Measurements from ENCODE around the gene PPARGC1A.

PPARGC1A gene

DNA sequence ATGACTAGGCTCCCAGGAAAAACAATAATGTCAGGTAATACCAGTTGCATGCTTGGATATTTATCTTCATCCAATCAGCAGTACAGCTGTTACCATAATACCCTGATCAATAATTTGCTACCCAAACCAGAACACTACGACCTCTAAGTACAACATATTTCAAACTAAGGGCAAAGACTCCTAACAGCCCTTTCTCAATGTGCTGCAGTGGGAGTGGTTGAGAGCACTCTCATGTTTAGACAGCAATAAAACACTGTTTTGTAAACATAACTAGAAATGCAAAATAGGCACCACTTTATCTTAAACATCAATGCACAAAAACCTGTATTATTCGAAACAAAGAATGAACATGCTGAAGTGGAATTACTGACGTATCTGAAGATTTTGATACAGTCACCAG lies 28.9 kb downstream of the PPARGC1A start:
- H3K4me3 ChIP-seq (ENCODE audit: low read length) = no peak overlapping the region
- H3K36me3 ChIP-seq (ENCODE audit: insufficient read depth, low read length) = no peaks in the 10 kb centered on the region
- 0 out of 2 replicates have a peak, but pooled peaks cover 2% of the 10 kb centered on the region for H3K4me1 ChIP-seq (ENCODE audit: insufficient read depth, low read length)
- no peak overlapping the region for H3K27ac ChIP-seq (ENCODE audit: low read depth, low read length)
- no peaks in the 10 kb centered on the region; the same call in 1 of the 2 replicates for H3K9me3 ChIP-seq (ENCODE audit: insufficient read depth, low read depth, low read length)
- H3K27me3 ChIP-seq (ENCODE audit: insufficient read depth, low read length) = no peaks in the 10 kb centered on the region
- 96% methylated on average over 3 of the region's 3 CpGs for WGBS
- H3K9ac ChIP-seq (ENCODE audit: low read depth, low read length) = no peak overlapping the region

DNA sequence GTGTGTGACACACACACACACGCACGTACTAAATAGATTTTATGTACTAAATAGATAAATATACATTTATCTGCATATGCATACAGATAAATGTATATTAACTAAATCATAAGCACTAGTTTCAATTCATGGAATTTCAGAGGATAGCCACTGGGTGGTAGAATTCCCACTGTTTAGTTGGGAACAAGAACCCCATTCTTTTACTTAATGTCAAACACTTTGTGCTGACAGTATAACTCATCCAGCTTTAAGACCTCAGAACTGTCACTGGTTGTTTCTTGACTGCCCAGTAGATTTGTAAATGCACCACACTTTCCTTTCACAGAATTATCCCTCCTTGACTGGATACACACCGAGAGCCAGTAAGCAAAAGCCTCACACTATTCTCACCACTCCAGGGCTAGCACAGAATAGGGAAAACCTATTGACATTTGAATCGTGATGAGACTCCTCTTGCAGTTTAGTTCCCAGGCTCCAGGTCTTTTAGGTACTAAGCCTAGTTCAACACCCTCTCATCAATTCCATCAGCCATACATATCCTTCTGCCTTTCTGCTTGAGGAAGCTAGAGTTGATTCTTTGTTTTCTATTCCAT lies 32.4 kb downstream of the PPARGC1A start:
- Histone ChIP-seq H3K36me3 (ENCODE audit: insufficient read depth, low read length) (no peaks in the 10 kb centered on the region), H3K4me1 (ENCODE audit: insufficient read depth, low read length) (peaks cover 2% of the 10 kb centered on the region; the same call in 1 of the 2 replicates), H3K9ac (ENCODE audit: low read depth, low read length) (no peak overlapping the region), H3K27ac (ENCODE audit: low read depth, low read length) (no peak overlapping the region), H3K27me3 (ENCODE audit: insufficient read depth, low read length) (no peaks in the 10 kb centered on the region), H3K9me3 (ENCODE audit: insufficient read depth, low read depth, low read length) (no peaks in the 10 kb centered on the region; the same call in 1 of the 2 replicates), H3K4me3 (ENCODE audit: low read length) (no peak overlapping the region)
- WGBS = 89% methylated on average over 2 of the region's 4 CpGs

DNA sequence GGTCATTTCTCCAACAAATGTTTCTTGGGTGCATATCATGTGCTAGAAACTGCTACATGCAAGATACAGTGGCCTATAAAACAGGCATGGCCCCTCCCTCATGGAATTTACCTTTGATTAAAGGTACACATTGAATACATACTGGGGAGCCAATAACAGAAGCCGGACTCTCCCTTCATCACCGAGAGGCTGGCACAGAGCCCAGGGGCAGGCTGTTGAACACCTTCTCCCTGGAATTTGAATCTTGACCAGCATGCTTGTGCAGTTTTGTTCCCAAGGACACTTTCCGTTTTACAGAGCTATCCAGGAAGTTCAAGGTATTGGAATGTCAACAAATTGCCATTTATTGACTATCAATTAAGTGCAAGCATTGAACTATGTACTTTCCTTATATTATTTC lies 33.2 kb downstream of the PPARGC1A start:
- no peaks in the 10 kb centered on the region for H3K27me3 ChIP-seq (ENCODE audit: insufficient read depth, low read length)
- 97% methylated on average over 3 of the region's 3 CpGs for WGBS
- H3K4me1 ChIP-seq (ENCODE audit: insufficient read depth, low read length) = peaks cover 9% of the 10 kb centered on the region
- no peak overlapping the region for H3K9ac ChIP-seq (ENCODE audit: low read depth, low read length)
- no peak overlapping the region for H3K27ac ChIP-seq (ENCODE audit: low read depth, low read length)
- no peak overlapping the region for H3K4me3 ChIP-seq (ENCODE audit: low read length)
- no peaks in the 10 kb centered on the region for H3K36me3 ChIP-seq (ENCODE audit: insufficient read depth, low read length)
- H3K9me3 ChIP-seq (ENCODE audit: insufficient read depth, low read depth, low read length) = no peaks in the 10 kb centered on the region; the same call in 1 of the 2 replicates

DNA sequence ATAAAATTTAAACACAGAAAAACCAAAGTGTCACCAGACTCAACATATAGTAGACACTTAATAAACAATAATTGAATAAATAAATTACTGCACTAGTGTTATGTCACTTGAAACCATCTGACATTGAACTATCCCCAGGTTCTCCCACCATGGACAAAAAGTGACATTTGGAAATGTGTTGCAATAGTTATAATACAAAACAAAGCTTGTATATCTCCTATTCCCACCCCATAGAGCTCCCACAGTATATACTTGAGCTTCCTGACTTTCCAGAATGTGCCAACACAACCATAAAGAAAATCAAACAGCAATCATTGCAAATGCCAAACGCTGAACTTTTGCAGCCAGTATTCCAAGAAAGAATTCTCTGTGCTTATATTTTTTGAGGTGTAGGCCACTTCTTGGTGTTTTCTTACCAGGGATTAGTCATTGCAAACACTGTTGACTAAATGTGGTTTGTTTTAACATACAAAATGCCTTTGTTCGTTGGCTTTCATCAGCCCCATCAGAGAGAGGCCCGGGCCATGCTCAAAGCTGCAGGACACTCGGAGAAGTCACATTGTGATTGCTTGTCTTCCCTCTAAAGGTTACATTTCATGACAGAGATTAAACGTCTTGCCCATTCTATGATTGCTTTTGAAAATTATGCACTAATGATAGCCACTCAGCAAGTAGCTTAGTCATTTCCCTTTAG lies 33.8 kb downstream of the PPARGC1A start:
- WGBS = 69% methylated on average over 5 of the region's 5 CpGs
- H3K27me3 ChIP-seq (ENCODE audit: insufficient read depth, low read length) = no peaks in the 10 kb centered on the region
- H3K27ac ChIP-seq (ENCODE audit: low read depth, low read length) = no peak overlapping the region
- no peaks in the 10 kb centered on the region for H3K36me3 ChIP-seq (ENCODE audit: insufficient read depth, low read length)
- no peak overlapping the region for H3K4me3 ChIP-seq (ENCODE audit: low read length)
- H3K9ac ChIP-seq (ENCODE audit: low read depth, low read length) = no peak overlapping the region
- H3K9me3 ChIP-seq (ENCODE audit: insufficient read depth, low read depth, low read length) = no peaks in the 10 kb centered on the region; the same call in 1 of the 2 replicates
- H3K4me1 ChIP-seq (ENCODE audit: insufficient read depth, low read length) = peaks cover 12% of the 10 kb centered on the region

DNA sequence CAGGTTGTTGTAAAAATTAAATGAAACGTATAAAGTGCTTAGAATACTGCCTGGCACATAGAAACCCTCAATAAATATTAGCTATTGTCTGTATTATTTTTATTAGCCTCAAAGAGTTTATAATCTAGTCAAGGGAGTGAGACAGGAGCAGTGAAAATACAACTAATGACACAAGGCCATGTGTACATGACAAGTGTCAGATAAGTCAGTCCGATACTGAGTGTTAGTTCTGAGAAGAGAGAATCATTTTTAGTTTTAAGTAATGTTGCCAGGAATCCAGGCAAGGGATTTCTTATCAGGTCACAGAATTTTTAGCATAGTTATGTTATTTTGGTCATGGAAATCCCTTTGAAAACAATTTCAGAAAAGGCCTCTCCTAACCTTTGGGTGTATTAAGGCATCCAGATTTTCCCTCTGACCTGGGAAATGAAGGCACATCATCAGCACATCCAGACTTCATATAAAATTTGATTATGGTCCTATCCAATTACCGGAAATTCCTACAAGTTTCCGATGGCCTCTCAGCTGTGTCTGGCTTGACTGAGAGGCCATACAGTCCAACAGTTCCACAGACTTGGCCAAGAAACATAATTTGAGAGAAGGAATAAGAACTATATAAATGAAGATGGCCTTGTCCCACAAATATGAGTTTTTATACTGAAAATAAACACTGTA lies 35.7 kb downstream of the PPARGC1A start:
- no peaks in the 10 kb centered on the region; the same call in 1 of the 2 replicates for H3K9me3 ChIP-seq (ENCODE audit: insufficient read depth, low read depth, low read length)
- 92% methylated on average over 3 of the region's 4 CpGs for WGBS
- H3K9ac ChIP-seq (ENCODE audit: low read depth, low read length) = no peak overlapping the region
- no peak overlapping the region for H3K27ac ChIP-seq (ENCODE audit: low read depth, low read length)
- H3K4me3 ChIP-seq (ENCODE audit: low read length) = no peak overlapping the region
- H3K36me3 ChIP-seq (ENCODE audit: insufficient read depth, low read length) = no peaks in the 10 kb centered on the region
- H3K27me3 ChIP-seq (ENCODE audit: insufficient read depth, low read length) = no peaks in the 10 kb centered on the region
- H3K4me1 ChIP-seq (ENCODE audit: insufficient read depth, low read length) = peaks cover 12% of the 10 kb centered on the region

DNA sequence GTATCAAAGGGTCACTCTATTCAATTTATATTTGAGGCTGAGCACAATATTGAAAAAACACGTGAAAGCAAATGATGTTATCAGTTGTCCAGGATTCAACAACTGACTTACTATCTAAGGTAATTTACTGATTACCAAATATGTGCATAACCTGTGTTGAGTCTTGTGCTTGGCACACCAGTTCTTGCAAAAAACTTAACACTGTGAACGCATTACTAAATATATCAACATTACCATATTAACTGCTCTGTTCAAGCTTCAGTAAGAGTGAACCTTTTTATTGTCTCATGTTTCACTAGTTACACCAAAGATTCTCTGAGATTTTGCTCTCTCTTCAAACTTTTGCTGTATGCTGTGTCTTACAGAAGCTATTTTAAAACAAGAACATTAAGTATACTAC lies 38.4 kb downstream of the PPARGC1A start:
- 97% methylated on average over 2 of the region's 2 CpGs for WGBS
- Histone ChIP-seq H3K9ac (ENCODE audit: low read depth, low read length) (no peak overlapping the region), H3K4me3 (ENCODE audit: low read length) (no peak overlapping the region), H3K27ac (ENCODE audit: low read depth, low read length) (no peak overlapping the region), H3K36me3 (ENCODE audit: insufficient read depth, low read length) (no peaks in the 10 kb centered on the region), H3K4me1 (ENCODE audit: insufficient read depth, low read length) (peaks cover 10% of the 10 kb centered on the region), H3K9me3 (ENCODE audit: insufficient read depth, low read depth, low read length) (no peaks in the 10 kb centered on the region), H3K27me3 (ENCODE audit: insufficient read depth, low read length) (no peaks in the 10 kb centered on the region)

DNA sequence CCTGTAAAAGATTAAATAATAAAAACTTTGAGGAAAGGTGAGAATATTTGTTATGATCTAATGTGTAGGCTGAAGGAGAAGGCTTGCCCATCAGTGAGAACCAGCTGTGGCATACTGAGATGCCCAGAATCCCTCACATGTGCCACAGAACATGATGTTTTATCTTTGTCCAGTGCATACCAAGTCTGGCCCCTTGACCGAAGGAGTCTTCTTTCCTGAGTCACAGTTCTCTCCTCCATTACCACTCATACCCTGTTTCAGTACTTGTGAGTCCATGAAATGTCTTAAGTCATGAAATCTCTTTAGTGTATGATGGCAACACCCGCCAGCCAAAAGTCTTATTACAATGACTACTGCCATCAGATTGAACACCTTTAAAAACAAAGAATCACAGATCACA lies 42.7 kb downstream of the PPARGC1A start:
- H3K36me3 ChIP-seq (ENCODE audit: insufficient read depth, low read length) = no peaks in the 10 kb centered on the region
- 83% methylated on average over 2 of the region's 2 CpGs for WGBS
- H3K4me1 ChIP-seq (ENCODE audit: insufficient read depth, low read length) = peaks cover 8% of the 10 kb centered on the region
- H3K9me3 ChIP-seq (ENCODE audit: insufficient read depth, low read depth, low read length) = no peaks in the 10 kb centered on the region
- H3K9ac ChIP-seq (ENCODE audit: low read depth, low read length) = no peak overlapping the region
- H3K27me3 ChIP-seq (ENCODE audit: insufficient read depth, low read length) = no peaks in the 10 kb centered on the region
- H3K27ac ChIP-seq (ENCODE audit: low read depth, low read length) = no peak overlapping the region
- H3K4me3 ChIP-seq (ENCODE audit: low read length) = no peak overlapping the region

DNA sequence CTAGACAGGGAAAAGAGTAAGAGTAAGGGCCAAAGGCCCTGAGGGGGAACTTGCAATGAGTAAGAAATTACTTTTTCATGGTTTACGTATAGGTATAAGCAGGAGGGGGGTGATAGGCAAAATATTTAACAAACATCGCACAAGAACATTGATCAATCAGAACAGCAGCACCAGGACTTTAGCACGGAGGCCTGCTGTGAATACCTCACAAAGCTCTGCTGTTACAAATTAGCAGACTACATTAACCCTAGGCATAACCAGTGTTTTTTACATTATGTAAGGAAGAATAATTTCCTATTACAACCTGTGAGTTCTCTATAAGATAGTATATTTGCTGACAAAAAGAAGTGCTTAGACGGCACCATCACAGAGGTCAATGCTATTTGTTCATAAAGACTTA lies 44.9 kb downstream of the PPARGC1A start:
- no peaks in the 10 kb centered on the region for H3K4me1 ChIP-seq (ENCODE audit: insufficient read depth, low read length)

DNA sequence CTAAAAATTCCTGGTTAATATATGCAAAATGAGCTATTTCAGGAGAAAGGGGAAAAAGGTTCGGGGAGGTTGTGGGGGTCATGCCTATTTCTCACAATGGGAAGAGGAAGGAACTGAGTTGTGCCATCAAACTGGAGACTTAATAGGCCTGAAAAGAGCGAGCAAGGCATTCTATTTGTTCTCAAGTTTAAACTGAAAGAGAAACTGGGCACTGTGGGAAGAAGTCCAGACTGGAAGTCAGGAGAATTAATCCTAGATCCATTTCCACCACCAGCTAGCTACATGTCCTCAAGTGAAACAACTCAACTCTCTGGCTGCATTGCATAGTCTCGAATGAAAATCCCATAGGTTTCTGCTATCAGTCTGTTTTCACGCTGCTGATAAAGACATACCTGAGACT lies 50.6 kb downstream of the PPARGC1A start:
- no peak overlapping the region for H3K27ac ChIP-seq (ENCODE audit: low read depth, low read length)
- no peaks in the 10 kb centered on the region for H3K27me3 ChIP-seq (ENCODE audit: insufficient read depth, low read length)
- no peaks in the 10 kb centered on the region for H3K9me3 ChIP-seq (ENCODE audit: insufficient read depth, low read depth, low read length)
- WGBS = 93% methylated on average over 4 of the region's 4 CpGs
- no peak overlapping the region for H3K4me3 ChIP-seq (ENCODE audit: low read length)
- no peak overlapping the region for H3K9ac ChIP-seq (ENCODE audit: low read depth, low read length)
- no peaks in the 10 kb centered on the region for H3K36me3 ChIP-seq (ENCODE audit: insufficient read depth, low read length)
- no peaks in the 10 kb centered on the region for H3K4me1 ChIP-seq (ENCODE audit: insufficient read depth, low read length)

More for the DNA sequence above, 44.9 kb downstream of the PPARGC1A start:
- Histone ChIP-seq H3K9me3 (ENCODE audit: insufficient read depth, low read depth, low read length) (no peaks in the 10 kb centered on the region), H3K27me3 (ENCODE audit: insufficient read depth, low read length) (no peaks in the 10 kb centered on the region), H3K9ac (ENCODE audit: low read depth, low read length) (no peak overlapping the region), H3K4me3 (ENCODE audit: low read length) (no peak overlapping the region), H3K36me3 (ENCODE audit: insufficient read depth, low read length) (no peaks in the 10 kb centered on the region), H3K27ac (ENCODE audit: low read depth, low read length) (no peak overlapping the region)
- 98% methylated on average over 4 of the region's 4 CpGs for WGBS

DNA sequence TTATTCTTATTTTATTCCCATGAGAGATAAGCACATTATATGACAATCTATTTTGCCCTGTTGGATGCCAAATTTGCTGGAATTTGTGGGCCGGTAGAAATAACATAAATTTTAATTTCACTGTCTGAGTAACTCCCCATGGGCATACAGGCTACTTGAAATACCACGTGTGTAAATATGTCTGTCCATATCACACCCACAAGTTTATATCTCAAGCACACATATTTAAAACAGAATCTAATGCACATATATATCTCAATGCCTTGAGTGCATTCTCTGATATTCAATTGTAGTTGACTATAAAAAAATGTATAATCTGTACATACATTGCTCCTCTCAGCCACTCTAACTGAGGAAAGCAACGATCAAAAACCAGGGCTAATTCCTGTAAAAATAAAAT lies 51.2 kb downstream of the PPARGC1A start:
- H3K9ac ChIP-seq (ENCODE audit: low read depth, low read length) = no peak overlapping the region
- no peaks in the 10 kb centered on the region for H3K9me3 ChIP-seq (ENCODE audit: insufficient read depth, low read depth, low read length)
- no peaks in the 10 kb centered on the region for H3K36me3 ChIP-seq (ENCODE audit: insufficient read depth, low read length)
- H3K27ac ChIP-seq (ENCODE audit: low read depth, low read length) = no peak overlapping the region
- no peak overlapping the region for H3K4me3 ChIP-seq (ENCODE audit: low read length)
- H3K4me1 ChIP-seq (ENCODE audit: insufficient read depth, low read length) = no peaks in the 10 kb centered on the region
- no peaks in the 10 kb centered on the region for H3K27me3 ChIP-seq (ENCODE audit: insufficient read depth, low read length)
- WGBS = 91% methylated on average over 2 of the region's 3 CpGs

DNA sequence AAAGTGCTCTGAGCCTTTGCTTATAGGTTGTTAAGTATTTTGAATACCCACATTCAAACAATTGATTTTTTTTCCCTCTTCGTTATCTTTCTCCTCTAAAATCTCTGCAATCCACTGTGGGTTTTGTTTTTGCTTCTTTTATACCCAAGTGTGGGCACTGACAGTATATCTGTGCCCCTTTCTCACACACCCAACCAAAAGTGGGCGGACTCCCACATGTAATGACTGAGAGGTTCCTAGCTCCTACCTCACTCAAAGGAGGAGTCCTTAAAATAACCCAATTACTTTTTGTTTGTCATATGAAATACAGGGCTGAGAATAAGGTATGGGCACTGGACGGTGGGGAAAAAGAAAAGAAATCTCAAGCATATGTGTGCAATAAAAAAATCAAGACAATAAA lies 51.7 kb downstream of the PPARGC1A start:
- Histone ChIP-seq H3K36me3 (ENCODE audit: insufficient read depth, low read length) (no peaks in the 10 kb centered on the region), H3K27ac (ENCODE audit: low read depth, low read length) (no peak overlapping the region), H3K27me3 (ENCODE audit: insufficient read depth, low read length) (no peaks in the 10 kb centered on the region), H3K9me3 (ENCODE audit: insufficient read depth, low read depth, low read length) (no peaks in the 10 kb centered on the region), H3K9ac (ENCODE audit: low read depth, low read length) (no peak overlapping the region), H3K4me3 (ENCODE audit: low read length) (no peak overlapping the region), H3K4me1 (ENCODE audit: insufficient read depth, low read length) (no peaks in the 10 kb centered on the region)
- 96% methylated on average over 2 of the region's 3 CpGs for WGBS

Measured in HUES64 (cell line).